ENCODE measurements around the gene CCDC54. TPM values are rescaled to one million over a fixed set of nuclear protein-coding genes. Genes with fewer than 3 reads are reported as not detected.

Gene CCDC54
- total RNA-seq, 6 experiments from 2014 or later, result not detected

DNA sequence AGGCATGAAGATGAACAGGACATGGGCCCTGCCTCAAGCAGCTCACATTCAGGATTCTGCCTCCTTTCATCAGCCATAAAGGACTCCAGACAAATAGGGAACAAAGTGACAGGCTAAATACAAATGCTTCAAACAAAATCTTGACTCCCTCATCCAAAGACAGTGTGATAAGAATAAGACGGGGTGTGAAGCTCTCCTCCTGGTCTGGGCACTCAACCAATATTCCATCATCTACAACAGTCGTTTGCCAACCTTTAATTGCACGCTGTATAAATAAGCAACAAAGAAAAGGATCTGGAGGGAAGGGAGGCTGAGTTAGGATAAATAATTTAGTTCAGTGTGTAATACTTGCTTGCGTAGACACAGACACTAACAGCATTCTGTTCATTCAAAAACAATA is 5.4 kb downstream of the CCDC54 start:
- TF ChIP-seq POLR2A (IDR thresholded peaks at IDR 0.05), result no peak
- TF ChIP-seq, protein P1, sequence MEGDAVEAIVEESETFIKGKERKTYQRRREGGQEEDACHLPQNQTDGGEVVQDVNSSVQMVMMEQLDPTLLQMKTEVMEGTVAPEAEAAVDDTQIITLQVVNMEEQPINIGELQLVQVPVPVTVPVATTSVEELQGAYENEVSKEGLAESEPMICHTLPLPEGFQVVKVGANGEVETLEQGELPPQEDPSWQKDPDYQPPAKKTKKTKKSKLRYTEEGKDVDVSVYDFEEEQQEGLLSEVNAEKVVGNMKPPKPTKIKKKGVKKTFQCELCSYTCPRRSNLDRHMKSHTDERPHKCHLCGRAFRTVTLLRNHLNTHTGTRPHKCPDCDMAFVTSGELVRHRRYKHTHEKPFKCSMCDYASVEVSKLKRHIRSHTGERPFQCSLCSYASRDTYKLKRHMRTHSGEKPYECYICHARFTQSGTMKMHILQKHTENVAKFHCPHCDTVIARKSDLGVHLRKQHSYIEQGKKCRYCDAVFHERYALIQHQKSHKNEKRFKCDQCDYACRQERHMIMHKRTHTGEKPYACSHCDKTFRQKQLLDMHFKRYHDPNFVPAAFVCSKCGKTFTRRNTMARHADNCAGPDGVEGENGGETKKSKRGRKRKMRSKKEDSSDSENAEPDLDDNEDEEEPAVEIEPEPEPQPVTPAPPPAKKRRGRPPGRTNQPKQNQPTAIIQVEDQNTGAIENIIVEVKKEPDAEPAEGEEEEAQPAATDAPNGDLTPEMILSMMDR (IDR thresholded peaks at IDR 0.05), result no peak

DNA sequence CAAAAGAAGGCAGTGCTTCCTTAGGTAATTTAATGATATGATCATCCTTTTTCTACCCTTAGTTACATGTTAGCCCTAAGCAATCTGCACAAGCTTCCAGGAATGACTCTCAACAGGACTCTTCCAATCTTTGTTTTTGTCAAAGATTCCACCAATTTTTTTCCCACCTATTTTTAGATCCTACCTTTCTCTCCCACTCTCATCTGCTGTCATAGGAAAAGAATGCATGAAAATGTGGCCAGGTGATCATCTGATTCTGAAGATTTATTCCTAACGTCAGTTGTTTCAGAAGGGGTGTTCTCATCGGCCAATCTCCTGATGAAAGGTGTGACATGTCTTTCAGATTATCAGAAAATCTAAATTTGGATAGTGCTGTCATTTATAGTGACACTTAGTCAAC is 7.2 kb downstream of the CCDC54 start:
- ATAC-seq, result no peak
- no peak overlapping the region for H3K27ac ChIP-seq

More for the DNA sequence above, 5.4 kb downstream of the CCDC54 start:
- 70% methylated on average over 4 of the region's 4 CpGs for WGBS (ENCODE audit: insufficient coverage, low coverage, low lambda C conversion rate, missing lambda C conversion rate)
- no peaks in the 10 kb centered on the region for H3K36me3 ChIP-seq
- intact Hi-C loops (cut with DNase I), result no loop called here
- no peak overlapping the region for H3K27ac ChIP-seq
- ATAC-seq (no peak), DNase-seq (no peak)
- H3K27me3 ChIP-seq, result no peaks in the 10 kb centered on the region
- no peaks in the 10 kb centered on the region for H3K9me3 ChIP-seq
- no peaks in the 10 kb centered on the region for H3K4me1 ChIP-seq
- no peak overlapping the region for H3K4me3 ChIP-seq

DNA sequence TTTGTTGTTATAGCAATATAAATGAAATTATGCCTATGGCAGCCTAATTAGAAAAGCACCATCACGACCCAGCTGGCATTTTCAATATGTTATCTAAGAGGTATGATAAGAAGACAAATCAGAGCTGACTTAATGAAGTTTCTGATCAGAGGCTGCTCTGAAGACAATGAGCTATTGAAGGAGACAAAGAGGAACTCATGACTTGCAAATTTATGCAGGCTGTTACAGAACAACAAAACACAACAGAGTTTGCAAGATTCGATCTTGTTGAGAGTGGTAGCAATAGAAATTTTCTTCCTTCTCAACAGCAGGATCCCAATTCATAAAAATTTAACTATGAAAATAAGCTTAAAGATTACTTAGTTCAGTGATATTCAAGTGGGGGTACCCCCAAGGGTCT is 7.7 kb downstream of the CCDC54 start:
- intact Hi-C loops (cut with DNase I), result no loop called here
- H3K36me3 ChIP-seq, result no peaks in the 10 kb centered on the region
- H3K4me3 ChIP-seq, result no peak overlapping the region
- no peak for ATAC-seq
- no peaks in the 10 kb centered on the region for H3K4me1 ChIP-seq
- DNase-seq, result no peak
- H3K27ac ChIP-seq, result no peak overlapping the region
- TF ChIP-seq, protein P1 (IDR thresholded peaks at IDR 0.05), result no peak
- TF ChIP-seq POLR2A (IDR thresholded peaks at IDR 0.05), result no peak
- H3K9me3 ChIP-seq, result no peaks in the 10 kb centered on the region
- H3K27me3 ChIP-seq, result no peaks in the 10 kb centered on the region
- 31% methylated on average over 2 of the region's 2 CpGs for WGBS (ENCODE audit: insufficient coverage, low coverage, low lambda C conversion rate, missing lambda C conversion rate)

More for the DNA sequence above, 7.2 kb downstream of the CCDC54 start:
- H3K4me3 ChIP-seq, result no peak overlapping the region
- TF ChIP-seq, protein P1 (IDR thresholded peaks at IDR 0.05), result no peak
- TF ChIP-seq POLR2A (IDR thresholded peaks at IDR 0.05), result no peak
- H3K27me3 ChIP-seq, result no peaks in the 10 kb centered on the region
- intact Hi-C loops (cut with DNase I), result no loop called here
- H3K4me1 ChIP-seq, result no peaks in the 10 kb centered on the region
- DNase-seq, result no peak
- H3K9me3 ChIP-seq, result no peaks in the 10 kb centered on the region
- WGBS (ENCODE audit: insufficient coverage, low coverage, low lambda C conversion rate, missing lambda C conversion rate), result 54% methylated on average over 2 of the region's 2 CpGs
- no peaks in the 10 kb centered on the region for H3K36me3 ChIP-seq

DNA sequence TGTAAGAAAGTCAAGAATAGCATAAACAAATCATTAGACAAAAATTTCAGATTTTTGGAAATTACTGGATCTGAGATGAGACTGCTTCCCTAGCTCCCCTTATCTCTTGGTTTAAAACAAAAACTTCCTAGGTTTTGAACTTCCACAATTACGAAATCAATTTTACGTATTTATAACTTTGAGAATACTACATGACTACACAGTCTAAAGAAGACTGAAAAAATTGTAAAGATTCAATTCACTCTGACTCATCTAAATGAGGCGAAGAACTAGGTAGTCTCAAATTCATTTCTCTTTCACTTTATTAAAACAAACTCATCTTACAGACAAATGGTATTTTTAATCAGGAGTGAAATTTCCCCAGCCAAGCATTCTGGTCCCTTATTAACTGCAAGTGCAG is 10.3 kb downstream of the CCDC54 start:
- H3K27ac ChIP-seq, result no peak overlapping the region
- no peaks in the 10 kb centered on the region for H3K4me1 ChIP-seq
- no peaks in the 10 kb centered on the region for H3K36me3 ChIP-seq
- TF ChIP-seq POLR2A (IDR thresholded peaks at IDR 0.05), result no peak
- TF ChIP-seq, protein P1 (IDR thresholded peaks at IDR 0.05), result no peak
- no peak overlapping the region for H3K4me3 ChIP-seq
- H3K9me3 ChIP-seq, result no peaks in the 10 kb centered on the region
- DNase-seq (no peak), ATAC-seq (no peak)
- intact Hi-C loops (cut with DNase I), result no loop called here
- 71% methylated on average over 3 of the region's 3 CpGs for WGBS (ENCODE audit: insufficient coverage, low coverage, low lambda C conversion rate, missing lambda C conversion rate)
- no peaks in the 10 kb centered on the region for H3K27me3 ChIP-seq
